ENCODE results near the gene CDC5L. TPM values are rescaled to one million over a fixed set of nuclear protein-coding genes. Genes with fewer than 3 reads are reported as not detected.

The CDC5L gene
- total RNA-seq, 6 donors from 2014 or later: 5.4 to 24.0 (median 13.8) TPM

GRCh38 chr6:44487586-44487985 lies 100.1 kb downstream of the CDC5L start:
- no peak for ATAC-seq (ENCODE audit: low FRiP score in 2 of 2)
- Histone ChIP-seq H3K4me3 (no peak overlapping the region), H3K4me1 (no peaks in the 10 kb centered on the region), H3K9me3 (no peaks in the 10 kb centered on the region), H3K36me3 (no peaks in the 10 kb centered on the region), H3K27ac (no peak overlapping the region), H3K27me3 (no peaks in the 10 kb centered on the region)
- no peak for TF ChIP-seq CTCF (IDR thresholded peaks at IDR 0.05)
- no peak for TF ChIP-seq POLR2AphosphoS5 (IDR thresholded peaks at IDR 0.05)
- no peak for TF ChIP-seq POLR2A (IDR thresholded peaks at IDR 0.05)
- WGBS, 2 donors: 78 to 95% methylated on average over 2 of the region's 2 CpGs
- no peak for DNase-seq

GRCh38 chr6:44489910-44490604 lies 102.6 kb downstream of the CDC5L start:
- Histone ChIP-seq H3K4me1 (no peaks in the 10 kb centered on the region), H3K4me3 (no peak overlapping the region), H3K27ac (no peak overlapping the region), H3K36me3 (no peaks in the 10 kb centered on the region), H3K27me3 (no peaks in the 10 kb centered on the region), H3K9me3 (no peaks in the 10 kb centered on the region)
- DNase-seq: peak in 1 of 2 donors; percentile 37
- TF ChIP-seq POLR2A (IDR thresholded peaks at IDR 0.05) (no peak), CTCF (IDR thresholded peaks at IDR 0.05) (no peak), POLR2AphosphoS5 (IDR thresholded peaks at IDR 0.05) (no peak), EP300 (IDR thresholded peaks at IDR 0.05) (no peak)
- peak; percentile 31 to 88 for ATAC-seq (ENCODE audit: low FRiP score in 2 of 2)
- WGBS, 2 donors: 61 to 81% methylated on average over 6 of the region's 6 CpGs

GRCh38 chr6:44493132-44493531 lies 105.6 kb downstream of the CDC5L start:
- TF ChIP-seq EP300 (IDR thresholded peaks at IDR 0.05): no peak
- no peak for TF ChIP-seq CTCF (IDR thresholded peaks at IDR 0.05)
- no peak for TF ChIP-seq POLR2AphosphoS5 (IDR thresholded peaks at IDR 0.05)
- TF ChIP-seq POLR2A (IDR thresholded peaks at IDR 0.05): no peak
- no peaks in the 10 kb centered on the region for H3K36me3 ChIP-seq
- no peaks in the 10 kb centered on the region for H3K9me3 ChIP-seq
- peak in 1 of 2 donors; percentile 12 for DNase-seq
- ATAC-seq (ENCODE audit: low FRiP score in 2 of 2): no peak
- WGBS, 2 donors: 74 to 84% methylated on average over 5 of the region's 5 CpGs
- no peaks in the 10 kb centered on the region for H3K4me1 ChIP-seq
- H3K4me3 ChIP-seq: no peak overlapping the region
- H3K27me3 ChIP-seq: no peaks in the 10 kb centered on the region
- no peak overlapping the region for H3K27ac ChIP-seq

GRCh38 chr6:44493593-44493992 lies 106.1 kb downstream of the CDC5L start:
- DNase-seq: no peak
- Histone ChIP-seq H3K36me3 (no peaks in the 10 kb centered on the region), H3K4me3 (no peak overlapping the region), H3K27ac (no peak overlapping the region), H3K27me3 (no peaks in the 10 kb centered on the region), H3K9me3 (no peaks in the 10 kb centered on the region), H3K4me1 (no peaks in the 10 kb centered on the region)
- 80 to 90% methylated on average over 6 of the region's 6 CpGs for WGBS, 2 donors
- no peak for TF ChIP-seq POLR2A (IDR thresholded peaks at IDR 0.05)
- no peak for TF ChIP-seq CTCF (IDR thresholded peaks at IDR 0.05)
- no peak for TF ChIP-seq EP300 (IDR thresholded peaks at IDR 0.05)
- TF ChIP-seq POLR2AphosphoS5 (IDR thresholded peaks at IDR 0.05): no peak
- ATAC-seq (ENCODE audit: low FRiP score in 2 of 2): no peak

- no peaks in the 10 kb centered on the region for H3K36me3 ChIP-seq
- H3K9me3 ChIP-seq: no peaks in the 10 kb centered on the region
- H3K4me3 ChIP-seq: no peak overlapping the region
- no peaks in the 10 kb centered on the region for H3K27me3 ChIP-seq
- 76 to 77% methylated on average over 7 of the region's 7 CpGs for WGBS, 2 donors
- ATAC-seq (ENCODE audit: low FRiP score in 2 of 2) (no peak), DNase-seq (peak in 1 of 2 donors; percentile 13)
- H3K27ac ChIP-seq: no peak overlapping the region
- TF ChIP-seq CTCF (IDR thresholded peaks at IDR 0.05) (no peak), POLR2A (IDR thresholded peaks at IDR 0.05) (no peak), EP300 (IDR thresholded peaks at IDR 0.05) (no peak), POLR2AphosphoS5 (IDR thresholded peaks at IDR 0.05) (no peak)
- H3K4me1 ChIP-seq: no peaks in the 10 kb centered on the region
Measured at GRCh38 chr6:44494011-44494501, 106.5 kb downstream of the CDC5L start.

Measured in upper lobe of left lung (tissue), 6 donors.